GM18526 (cell line): Measurements from ENCODE around the gene MEGF8.

Experiments used
- POLR2A ChIP-seq: IDR thresholded peaks from 3 replicates; pipeline ENCODE4 v1.6.1; 2011; ENCODE audit not compliant: insufficient read length; ENCODE audit errors: extremely low read depth

MEGF8 gene

GRCh38 chr19:42401365-42402303, 76.2 kb downstream of the MEGF8 start:
- TF ChIP-seq POLR2A = peak; percentile 30

GRCh38 chr19:42402376-42403116, 77.1 kb downstream of the MEGF8 start:
- TF ChIP-seq POLR2A = no peak

GRCh38 chr19:42403586-42403985, 78.2 kb downstream of the MEGF8 start:
- TF ChIP-seq POLR2A = no peak

GRCh38 chr19:42406111-42406510, 80.7 kb downstream of the MEGF8 start:
- TF ChIP-seq POLR2A = no peak

- TF ChIP-seq POLR2A = no peak
Measured at GRCh38 chr19:42407085-42407815, 81.8 kb downstream of the MEGF8 start.

GRCh38 chr19:42407816-42408175, 82.4 kb downstream of the MEGF8 start:
- no peak for TF ChIP-seq POLR2A

GRCh38 chr19:42409477-42409876, 84.0 kb downstream of the MEGF8 start:
- TF ChIP-seq POLR2A = no peak

- no peak for TF ChIP-seq POLR2A
Measured at GRCh38 chr19:42410371-42410770, 84.9 kb downstream of the MEGF8 start.

GRCh38 chr19:42411581-42412178, 86.2 kb downstream of the MEGF8 start:
- TF ChIP-seq POLR2A = no peak

- no peak for TF ChIP-seq POLR2A
Measured at GRCh38 chr19:42412227-42412626, 86.8 kb downstream of the MEGF8 start.

GRCh38 chr19:42412661-42413076, 87.2 kb downstream of the MEGF8 start:
- TF ChIP-seq POLR2A = no peak

GRCh38 chr19:42419309-42419708, 93.9 kb downstream of the MEGF8 start:
- TF ChIP-seq POLR2A = no peak

- TF ChIP-seq POLR2A = no peak
Measured at GRCh38 chr19:42420055-42420544, 94.7 kb downstream of the MEGF8 start.

GRCh38 chr19:42421101-42421500, 95.7 kb downstream of the MEGF8 start:
- TF ChIP-seq POLR2A = no peak

- no peak for TF ChIP-seq POLR2A
Measured at GRCh38 chr19:42421591-42422031, 96.2 kb downstream of the MEGF8 start.
